ENCODE results near the gene RTCB.

RTCB gene

GRCh38 chr22:32423664-32424063 is 11.6 kb upstream of the RTCB start:
- H3K27ac ChIP-seq = no peak overlapping the region
- TF ChIP-seq CTCF (conservative IDR thresholded peaks at IDR 0.05) = no peak

- no peak overlapping the region for H3K27ac ChIP-seq
- TF ChIP-seq ZFX (IDR thresholded peaks at IDR 0.05) = no peak
- no peak for TF ChIP-seq CTCF (conservative IDR thresholded peaks at IDR 0.05)
Observed at GRCh38 chr22:32422062-32422461, 10.0 kb upstream of the RTCB start.

- H3K27ac ChIP-seq = no peak overlapping the region
- no peak for TF ChIP-seq CTCF (conservative IDR thresholded peaks at IDR 0.05)
- TF ChIP-seq ZFX (IDR thresholded peaks at IDR 0.05) = no peak
Observed at GRCh38 chr22:32421484-32421883, 9.4 kb upstream of the RTCB start.

DNA sequence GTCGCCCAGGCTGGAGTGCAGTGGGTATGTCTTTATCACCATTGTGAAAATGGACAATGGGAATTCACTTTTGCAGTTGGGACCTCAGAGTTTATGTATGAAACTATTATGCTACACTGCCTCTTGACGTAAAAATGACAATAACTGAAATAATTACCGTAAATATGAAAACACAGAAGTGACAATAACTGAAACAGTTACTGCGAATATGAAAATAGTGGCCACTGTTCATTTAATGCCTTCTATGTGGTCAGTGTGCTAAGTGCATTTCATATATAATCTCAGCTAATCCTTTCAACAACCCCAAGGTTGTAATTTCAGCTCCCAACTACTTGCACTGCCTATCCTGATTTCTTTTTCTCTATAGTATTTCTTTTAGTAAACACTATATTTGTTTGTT is 5.9 kb upstream of the RTCB start:
- TF ChIP-seq CTCF (conservative IDR thresholded peaks at IDR 0.05) (no peak), ZFX (IDR thresholded peaks at IDR 0.05) (no peak)
- H3K27ac ChIP-seq = no peak overlapping the region

- no peak overlapping the region for H3K27ac ChIP-seq
- TF ChIP-seq ZFX (IDR thresholded peaks at IDR 0.05) (no peak), CTCF (conservative IDR thresholded peaks at IDR 0.05) (no peak)
Observed at GRCh38 chr22:32416556-32417085, 4.6 kb upstream of the RTCB start.

DNA sequence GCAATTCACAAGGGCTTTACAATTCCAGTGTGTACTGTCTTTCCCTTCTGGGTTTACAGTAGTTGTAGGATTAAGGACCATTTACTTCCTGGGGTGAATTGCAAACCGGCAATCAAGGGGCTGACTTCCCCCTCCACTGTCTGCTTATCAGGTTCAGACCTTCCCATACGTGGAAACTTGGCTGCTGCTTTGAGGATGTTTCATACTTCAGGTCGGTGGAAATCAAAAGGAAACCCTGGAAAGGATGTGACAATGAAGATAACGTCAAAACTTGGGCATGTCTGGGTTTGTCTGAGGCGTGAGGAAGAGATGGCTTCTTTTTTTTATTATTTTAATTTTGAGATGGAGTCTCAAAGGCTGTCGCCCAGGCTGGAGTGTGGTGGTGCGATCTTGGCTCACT is 2.1 kb upstream of the RTCB start:
- TF ChIP-seq CTCF (conservative IDR thresholded peaks at IDR 0.05) (no peak), ZFX (IDR thresholded peaks at IDR 0.05) (no peak)
- no peak overlapping the region for H3K27ac ChIP-seq

GRCh38 chr22:32413719-32414118 is 1.7 kb upstream of the RTCB start:
- TF ChIP-seq CTCF (conservative IDR thresholded peaks at IDR 0.05) (peak; percentile 65), ZFX (IDR thresholded peaks at IDR 0.05) (no peak)

More at GRCh38 chr22:32413719-32414118, 1.7 kb upstream of the RTCB start:
- H3K27ac ChIP-seq = no peak overlapping the region
